Heart left ventricle (tissue), 13 donors: ENCODE data around the gene GNPTG.

ENCODE experiments used
- CTCF ChIP-seq, 12 donors: fragments of 200-600 bp; sonication (generic) in 4 of 12; IDR thresholded peaks; one replicate each; pipeline versions ENCODE4 v1.5.0 to v1.8.0; 2018 to 2022; ENCODE audit warnings: antibody characterized with exemption in 12 of 12, mild to moderate bottlenecking in 5 of 12
- POLR2A ChIP-seq, 2 donors: fragments of 450-650 bp; IDR thresholded peaks; one replicate each; pipeline ENCODE4 v1.6.1; 2017; ENCODE audit warnings: antibody characterized with exemption in 2 of 2, mild to moderate bottlenecking in 2 of 2, moderate library complexity in 2 of 2
- donor health status: ischemic (EF 13 %, LVEDD 7.1; RV severe dilation, severe dysfunction).
- donor health status: DM: no; HTN: yes; CAD: no.
- donor health status: DM: no; HTN: no; CAD: no.
- donor health status: ischemic (EF 25% LVEDD 6.9; RV normal size, moderate dysfunction).
- donor health status: ischemic (EF 25% LVEDD 5.7; RV mildly dilated, moderate dysfunction).
- donor health status: ischemic (EF 35%, LVEDD 5.7; RV mildly dilated, moderate dysfunction).
- donor health status: nonischemic (EF 11% LVEDD 7.7; RV severe dilation, severe dysfunction).
- donor health status: DM: yes; HTN: yes; CAD: no.
- donor health status: PGD.
- donor health status: ischemic (EF 29% LVEDD 5.4; RV normal size, mild dysfunction).
- donor health status: nonischemic (EF 23%, LVEDD 6.1; RV moderate dilation, normal function).

- no peak for TF ChIP-seq CTCF (IDR thresholded peaks at IDR 0.05)
- TF ChIP-seq POLR2A (IDR thresholded peaks at IDR 0.05), result no peak
Observed at GRCh38 chr16:1378804-1379303, 27.1 kb downstream of the GNPTG start.
